Activated CD4-positive, alpha-beta T cell treated with anti-CD3 and anti-CD28 coated beads for 24 hours (primary cell): ENCODE results near the gene CORIN.

Experiments
- DNase-seq, 2 donors: peaks; one replicate each; pipeline ENCODE4 v3.0.0-alpha.2; 2020; ENCODE audit warnings: low read depth in 2 of 2

The CORIN gene

DNA sequence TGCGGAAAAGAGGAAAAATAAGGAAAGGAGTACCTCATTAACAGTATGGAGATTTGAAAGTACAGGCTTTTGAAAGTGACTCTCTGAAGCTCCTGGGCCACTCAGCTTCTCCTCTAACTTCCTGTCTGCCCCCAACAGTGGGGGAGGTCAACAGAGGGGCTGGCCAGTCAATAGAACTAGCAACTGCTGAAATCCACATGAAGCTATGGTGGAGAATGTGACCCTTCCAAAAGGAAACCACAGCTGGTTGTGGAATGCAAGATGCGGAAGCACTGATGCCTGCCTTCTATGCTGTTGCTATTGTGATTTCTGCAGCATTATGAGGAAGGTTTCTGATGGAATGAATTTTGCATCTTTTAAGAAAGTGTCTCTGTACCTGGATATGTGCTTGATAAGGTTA is 2.4 kb downstream of the CORIN start:
- no peak for DNase-seq

DNA sequence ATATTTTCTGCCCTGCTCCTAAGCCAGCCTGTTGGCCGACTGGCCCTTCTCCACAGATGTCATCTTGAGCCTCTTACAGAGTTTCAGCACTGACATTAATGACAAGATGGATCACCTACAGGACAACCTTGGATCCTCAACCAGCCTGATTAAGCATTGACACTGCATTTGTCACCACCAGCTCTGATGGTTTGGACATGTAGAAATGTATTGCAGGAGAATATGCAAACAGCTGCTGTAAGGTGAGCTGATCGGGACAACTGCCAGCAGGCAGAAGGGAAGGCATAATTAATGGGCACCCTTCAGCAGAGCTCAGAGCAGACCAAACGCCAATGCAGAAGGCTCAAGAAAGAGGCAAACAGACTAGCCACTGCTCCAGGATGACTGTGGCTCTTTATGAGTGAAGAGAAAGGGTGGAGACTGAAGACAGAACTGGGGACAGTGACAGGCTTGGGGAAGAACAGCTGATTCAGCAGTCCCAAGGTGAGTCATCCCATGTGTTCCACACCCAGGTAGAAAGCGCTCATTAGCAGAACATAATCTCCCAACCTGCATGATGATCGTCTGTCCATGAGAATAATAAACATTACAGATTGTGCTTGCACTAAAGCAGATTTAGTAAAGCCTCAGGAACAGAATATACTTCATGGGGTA is 6.7 kb downstream of the CORIN start:
- no peak for DNase-seq

DNA sequence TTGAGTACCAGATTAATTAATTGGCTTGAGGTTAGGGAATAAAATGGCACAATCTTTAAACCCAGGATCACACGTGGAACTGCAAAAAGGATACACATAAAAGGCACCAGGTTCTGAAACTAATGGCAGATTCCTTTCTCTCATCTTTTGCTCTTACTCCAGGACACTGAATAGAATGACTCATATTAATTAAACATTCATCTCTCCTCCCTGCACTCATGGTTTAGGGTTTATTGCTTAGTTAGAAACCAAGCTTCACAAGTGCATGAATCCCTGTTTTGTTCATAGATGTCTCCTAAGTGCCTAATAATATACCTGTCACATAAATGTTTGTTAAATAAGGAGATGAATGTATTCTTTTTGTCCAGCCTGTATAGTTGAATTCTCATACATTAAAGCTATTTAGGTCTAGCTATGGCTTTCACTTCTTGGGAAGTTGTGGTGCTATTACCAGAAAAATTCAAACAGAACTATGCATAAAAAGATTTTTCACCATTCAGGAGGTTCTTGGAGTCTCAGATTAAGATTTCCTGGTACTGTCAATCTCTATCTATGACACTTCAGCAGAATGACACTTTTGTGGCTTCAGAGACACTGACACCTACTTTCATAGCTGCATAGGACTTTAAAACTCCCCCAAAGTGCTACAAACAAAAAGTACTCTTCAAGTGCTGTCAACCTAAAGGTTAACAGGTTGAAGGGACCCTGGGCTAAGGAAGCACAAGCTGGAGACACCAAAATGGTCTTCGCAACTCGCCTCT is 7.4 kb downstream of the CORIN start:
- no peak for DNase-seq

DNA sequence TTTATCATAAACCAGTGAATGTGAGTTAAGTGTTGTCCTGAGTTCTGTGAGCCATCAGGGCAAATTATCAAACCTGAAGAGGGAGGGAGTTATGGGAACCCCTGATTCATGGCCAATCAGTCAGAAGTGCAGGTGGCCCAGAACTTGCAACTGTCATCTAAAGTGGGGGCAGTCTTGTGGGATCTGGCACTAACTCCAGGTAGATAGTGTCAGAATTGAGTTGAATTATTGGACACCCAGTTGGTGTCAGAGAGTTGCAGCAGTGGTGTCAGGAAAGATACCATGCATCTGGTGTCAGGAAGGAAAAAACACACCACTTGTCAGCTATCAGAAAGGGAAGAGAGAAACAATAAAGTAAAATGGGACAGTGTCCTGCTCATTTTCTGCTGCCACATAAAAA is 8.4 kb downstream of the CORIN start:
- DNase-seq, result no peak

GRCh38 chr4:47827343-47828047 is 10.4 kb downstream of the CORIN start:
- DNase-seq, result no peak

- DNase-seq, result no peak
These were observed 13.0 kb downstream of the CORIN start for GRCh38 chr4:47824840-47825239.

DNA sequence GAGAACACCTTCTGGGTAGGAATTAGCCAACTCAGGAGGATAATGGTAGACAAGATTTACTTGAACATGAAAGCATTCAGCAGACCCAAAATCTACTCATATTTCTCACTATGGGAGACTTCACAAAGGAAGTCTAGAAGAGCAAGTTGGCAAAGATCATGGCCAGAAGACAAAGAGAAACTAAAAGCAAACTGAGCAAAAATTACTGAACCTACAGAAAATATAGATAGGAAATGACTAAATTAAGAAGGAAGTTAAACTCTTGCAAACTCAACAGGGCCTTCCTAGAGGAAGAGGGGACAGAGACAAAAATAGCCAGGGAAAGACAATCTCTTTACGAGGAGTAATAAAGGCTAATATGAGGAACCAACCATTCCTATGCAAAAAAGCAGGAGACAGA is 18.7 kb downstream of the CORIN start:
- DNase-seq, result no peak

DNA sequence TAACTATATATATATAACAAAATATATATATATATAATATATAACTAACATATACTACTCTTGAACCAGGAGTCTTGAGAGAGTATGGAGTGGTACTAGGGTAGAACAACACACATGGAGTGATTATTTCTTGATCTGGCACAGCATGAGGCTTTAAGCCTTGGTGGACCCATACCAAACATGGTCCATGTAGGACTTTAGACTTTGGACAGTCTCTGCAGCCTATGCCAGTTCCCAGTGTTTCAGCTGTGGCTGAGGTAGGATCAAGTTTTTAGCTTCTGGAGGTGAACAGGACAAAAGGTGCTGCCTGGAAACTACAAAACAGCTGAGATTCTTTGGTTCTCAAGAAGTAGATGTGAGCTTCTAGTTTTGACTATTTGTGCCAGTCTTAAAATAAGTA is 20.6 kb downstream of the CORIN start:
- no peak for DNase-seq

GRCh38 chr4:47816748-47817147 is 21.1 kb downstream of the CORIN start:
- DNase-seq, result no peak

GRCh38 chr4:47814618-47815295 is 23.1 kb downstream of the CORIN start:
- DNase-seq, result no peak

DNA sequence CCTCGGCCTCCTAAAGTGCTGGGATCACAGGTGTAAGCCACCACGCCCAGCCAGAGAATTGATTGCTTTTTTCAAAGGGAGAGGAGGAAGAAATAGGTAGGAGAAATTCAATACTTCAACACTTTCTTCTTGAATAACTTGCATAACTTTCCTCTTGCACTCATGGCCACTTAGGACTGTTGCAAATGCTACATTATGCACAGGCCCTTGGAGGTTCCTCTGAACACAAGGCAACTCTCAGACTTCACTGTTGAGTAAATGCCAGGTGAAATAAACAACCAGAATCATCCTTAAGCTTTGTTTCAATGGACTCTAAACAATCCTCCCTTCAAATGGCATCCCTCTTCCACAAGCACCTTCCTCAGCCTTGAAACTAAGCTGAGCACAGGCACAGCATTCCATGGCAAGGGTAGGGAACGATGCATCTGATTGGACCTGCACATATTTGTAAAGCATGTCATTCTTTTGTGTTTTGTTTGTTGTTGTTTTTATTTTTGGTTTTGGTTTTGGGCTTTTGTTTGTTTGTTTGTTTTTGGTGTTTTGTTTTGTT is 28.1 kb downstream of the CORIN start:
- DNase-seq, result no peak

DNA sequence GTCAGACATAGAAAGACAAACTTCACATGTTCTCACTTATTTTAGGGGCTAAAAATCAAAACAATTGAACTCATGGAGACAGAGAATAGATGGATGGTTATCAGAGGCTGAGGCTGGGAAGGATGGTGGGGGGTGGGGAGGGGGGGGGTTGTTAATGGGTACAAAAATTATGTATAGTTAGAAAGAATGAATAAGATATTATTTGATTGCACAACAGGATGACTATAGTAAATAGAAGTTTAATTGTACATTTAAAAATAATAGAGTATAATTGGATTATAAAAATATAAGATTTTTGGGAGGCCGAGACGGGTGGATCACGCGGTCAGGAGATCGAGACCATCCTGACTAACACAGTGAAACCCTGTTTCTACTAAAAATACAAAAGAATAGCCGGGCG is 33.3 kb downstream of the CORIN start:
- DNase-seq, result no peak

DNA sequence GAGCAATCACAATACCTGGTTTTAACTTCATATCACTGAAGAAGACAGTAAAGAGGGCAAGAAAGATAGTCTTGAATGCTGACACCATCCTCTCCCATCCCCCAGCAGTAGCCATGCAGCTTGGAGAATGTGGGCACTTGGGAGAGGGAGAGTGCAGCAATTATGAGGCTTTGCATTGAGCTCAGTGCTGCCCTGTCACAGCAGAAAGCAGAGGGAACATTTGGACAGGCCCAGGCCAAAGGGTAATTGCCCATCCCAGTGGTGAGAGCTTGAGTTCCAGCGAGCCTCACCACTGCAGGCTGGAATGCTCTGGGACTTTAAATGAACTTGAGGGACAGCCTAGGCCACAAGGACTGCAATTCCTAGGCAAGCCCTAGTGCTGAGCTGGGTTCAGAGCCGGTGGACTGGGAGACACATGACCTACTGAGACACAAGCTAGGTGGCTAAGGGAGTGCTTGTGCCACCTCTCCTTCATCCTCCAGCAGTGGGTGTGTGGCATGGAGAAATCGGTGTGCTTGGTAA is 36.3 kb downstream of the CORIN start:
- no peak for DNase-seq

- DNase-seq, result no peak
These were observed 39.7 kb downstream of the CORIN start for GRCh38 chr4:47798165-47798564.

GRCh38 chr4:47791965-47792364 is 45.9 kb downstream of the CORIN start:
- DNase-seq, result no peak

GRCh38 chr4:47790105-47790504 is 47.8 kb downstream of the CORIN start:
- no peak for DNase-seq

- no peak for DNase-seq
These were observed 49.7 kb downstream of the CORIN start for GRCh38 chr4:47788126-47788525.

DNA sequence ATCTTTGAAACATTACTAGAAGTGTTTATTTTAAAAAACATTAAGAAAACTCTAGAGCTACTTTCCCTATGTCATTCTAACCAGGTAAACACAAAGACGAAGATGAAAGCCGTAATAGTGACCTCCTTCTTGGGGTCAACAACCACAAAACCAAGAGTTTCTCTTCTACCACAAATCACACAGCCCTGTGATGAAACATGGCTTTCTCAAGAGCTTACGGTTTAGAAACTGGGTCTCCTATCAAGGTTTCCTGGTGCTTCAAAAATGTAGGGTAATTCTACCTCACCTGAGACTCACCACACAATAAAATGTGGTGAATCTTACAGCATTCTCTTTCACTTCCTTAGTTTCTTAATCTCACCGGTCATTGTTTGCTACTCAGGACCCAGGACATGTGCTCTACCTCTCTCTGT is 50.9 kb downstream of the CORIN start:
- no peak for DNase-seq

DNA sequence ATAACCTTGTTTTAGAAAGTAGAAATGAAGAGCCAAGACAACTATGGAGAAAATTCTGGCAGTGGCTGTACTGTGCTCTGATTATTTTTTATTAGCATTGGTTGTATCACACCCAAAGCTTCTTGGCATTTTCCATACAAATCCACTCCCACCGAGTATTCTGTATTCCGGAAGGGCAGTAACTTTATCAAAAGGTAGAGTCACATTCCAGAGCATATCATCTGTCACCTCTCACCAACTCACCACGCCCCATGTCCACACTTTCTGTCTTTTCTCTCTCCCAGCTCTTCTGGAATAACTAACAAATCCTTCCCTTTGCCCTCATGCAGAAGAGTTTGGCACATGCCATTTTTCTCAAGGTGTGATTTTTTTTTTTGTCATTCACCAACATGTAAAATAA is 52.7 kb downstream of the CORIN start:
- DNase-seq, result no peak

DNA sequence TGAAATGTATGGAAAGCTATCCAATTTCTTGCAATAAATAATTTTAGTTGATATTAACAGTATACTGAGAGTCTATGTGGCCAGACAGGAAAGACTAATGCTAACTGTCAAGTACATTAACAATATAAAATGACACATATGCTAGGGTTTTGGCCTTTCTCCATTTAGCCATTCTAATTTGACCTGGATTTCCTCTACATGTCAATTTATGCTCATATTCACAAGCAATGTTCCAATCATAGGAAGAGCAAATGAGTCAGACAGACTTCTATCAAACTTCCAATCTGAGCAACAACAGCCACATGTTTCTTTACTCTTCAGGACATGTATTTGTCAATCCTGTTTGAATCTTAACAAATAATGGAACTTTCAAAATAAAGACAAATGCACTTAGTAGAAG is 53.6 kb downstream of the CORIN start:
- DNase-seq, result no peak

- DNase-seq, result no peak
These were observed 61.5 kb downstream of the CORIN start for GRCh38 chr4:47776353-47776752.

DNA sequence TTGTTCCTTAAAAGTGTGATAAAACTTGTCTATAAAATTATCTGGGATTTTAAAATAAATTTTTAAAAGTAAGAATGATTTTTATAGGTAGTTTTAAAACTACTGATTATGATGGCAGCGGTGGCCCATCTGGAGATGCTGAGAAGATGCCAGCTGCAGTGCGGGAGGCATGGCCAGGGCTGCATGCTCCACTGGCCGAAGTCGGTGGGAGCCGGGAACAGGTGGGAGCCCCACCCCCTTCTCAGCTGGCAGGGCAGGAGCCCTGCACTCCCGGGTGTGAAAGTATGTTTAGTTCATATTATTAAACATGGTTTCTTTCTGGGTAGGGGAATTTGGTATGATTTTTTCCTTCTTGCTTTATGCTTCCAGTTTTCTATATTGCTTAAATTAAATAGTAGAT is 63.8 kb downstream of the CORIN start:
- no peak for DNase-seq
